ENCODE measurements around the gene SFXN5.

SFXN5 gene

DNA sequence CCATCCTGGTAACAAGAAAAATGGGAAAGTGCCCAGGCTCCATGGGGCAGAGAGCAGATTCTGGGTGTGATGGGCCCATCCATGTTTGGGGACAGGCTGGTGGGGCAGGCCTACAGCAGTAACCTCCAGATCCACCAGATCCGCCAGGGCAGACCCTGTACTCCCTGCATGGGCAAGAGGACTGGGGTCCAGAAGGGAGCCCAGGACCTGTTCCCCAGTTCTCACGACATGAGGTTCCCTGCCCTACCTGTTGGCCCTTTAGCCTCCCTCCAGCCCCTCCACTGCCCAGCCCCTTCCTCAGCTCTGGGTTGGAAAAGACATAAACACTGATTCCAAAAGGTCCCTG lies 115.5 kb downstream of the SFXN5 start:
- DNase-seq (ENCODE audit: low spot score): no peak

DNA sequence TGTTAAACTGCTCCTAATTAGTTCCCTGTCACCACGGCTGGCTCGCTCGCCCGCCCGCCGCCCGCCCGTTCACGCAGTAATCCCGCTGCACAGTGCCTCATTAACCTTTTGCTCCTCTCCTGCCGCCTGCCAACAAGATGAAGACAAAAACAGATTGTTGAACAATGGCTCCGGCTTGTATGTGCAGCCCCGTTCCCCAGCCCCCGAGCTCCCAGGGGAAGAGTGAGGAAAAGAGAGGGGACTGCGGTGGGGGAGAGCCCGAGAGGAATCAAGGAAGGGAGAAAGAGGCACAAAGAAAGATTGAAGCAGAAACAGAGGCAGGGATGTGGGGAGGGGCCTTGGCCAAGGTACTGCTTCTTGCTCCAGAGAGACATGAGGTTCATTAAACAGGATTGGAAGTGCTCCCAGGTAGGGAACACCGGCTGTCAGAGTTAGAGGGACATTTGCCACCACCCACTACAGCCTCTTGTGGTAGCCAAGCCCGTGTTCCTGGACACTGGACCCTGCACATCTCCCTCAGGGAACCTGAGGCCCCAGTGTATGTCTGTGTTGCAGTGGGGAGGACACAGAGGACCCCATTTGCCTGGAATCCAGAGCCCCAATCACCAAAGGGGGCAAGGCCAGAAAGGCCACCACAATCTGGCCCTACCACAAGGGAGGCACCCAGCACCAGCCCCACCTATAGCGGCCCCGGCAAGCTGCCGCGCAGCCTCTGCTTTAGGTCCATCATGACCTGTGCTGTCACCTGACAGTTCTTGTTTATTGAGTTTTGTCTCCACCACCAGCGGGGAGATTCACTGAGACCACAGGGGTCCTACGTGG lies 116.1 kb downstream of the SFXN5 start:
- DNase-seq (ENCODE audit: low spot score): no peak

DNA sequence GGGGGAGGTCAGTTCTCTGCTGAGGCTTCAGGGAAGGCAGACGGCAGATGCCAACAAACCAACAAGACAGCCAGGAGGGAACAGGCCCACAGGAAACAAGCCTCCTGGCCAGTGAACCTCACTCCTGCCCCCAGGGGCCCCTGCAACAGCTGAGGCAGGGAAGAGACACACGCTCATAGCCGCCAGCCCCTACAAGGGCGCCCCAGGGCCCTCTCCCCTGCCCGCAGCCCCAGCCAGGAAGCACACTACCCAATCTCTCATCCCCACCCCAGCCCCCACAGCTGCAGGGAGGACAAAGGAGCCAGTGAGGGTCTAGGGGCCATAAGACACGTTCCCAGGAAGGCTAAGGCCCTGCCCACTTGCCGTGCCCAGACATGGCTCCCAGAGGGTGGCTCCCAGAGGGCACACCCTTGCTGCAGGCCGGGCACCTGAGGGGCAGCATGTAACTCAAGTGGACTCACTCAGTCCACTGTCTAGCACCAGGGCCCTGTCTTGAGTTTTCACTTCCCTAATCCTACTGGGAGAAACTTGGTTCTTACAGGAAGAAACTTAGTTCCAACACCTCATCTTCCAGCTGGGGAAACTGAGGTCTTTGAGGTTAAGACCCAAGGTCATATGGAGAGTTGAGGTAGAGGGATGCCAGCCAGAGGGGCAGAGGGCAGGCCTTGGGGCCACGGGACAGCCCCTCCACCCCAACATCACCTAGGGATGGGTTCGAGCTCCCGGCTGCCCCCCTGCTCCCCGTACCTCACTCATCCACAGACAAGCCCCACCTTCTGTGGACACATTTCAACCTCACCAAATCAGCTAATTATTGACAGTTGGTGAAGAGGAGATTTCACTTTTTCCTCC lies 116.9 kb downstream of the SFXN5 start:
- no peak for DNase-seq (ENCODE audit: low spot score)

DNA sequence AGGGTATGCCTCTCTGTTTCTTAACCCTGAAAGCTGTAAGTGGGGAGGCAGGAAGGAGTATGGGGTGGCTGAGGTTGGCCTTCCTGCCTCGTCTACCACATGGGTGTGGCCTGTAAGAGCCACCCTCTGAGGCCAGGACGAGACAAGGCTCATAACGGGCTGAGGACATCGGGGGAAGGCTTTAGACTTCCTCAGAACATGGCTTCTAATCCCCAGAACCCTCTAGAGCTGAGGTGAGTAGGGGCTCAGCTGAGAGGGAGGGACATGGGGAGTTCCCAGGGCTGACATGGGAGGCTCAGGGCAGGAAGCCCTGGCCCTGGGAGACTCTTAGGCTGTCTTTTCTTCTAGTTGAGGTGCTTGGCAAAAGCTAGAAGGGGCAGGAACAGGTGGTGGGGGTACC lies 117.5 kb downstream of the SFXN5 start:
- DNase-seq (ENCODE audit: low spot score): no peak

DNA sequence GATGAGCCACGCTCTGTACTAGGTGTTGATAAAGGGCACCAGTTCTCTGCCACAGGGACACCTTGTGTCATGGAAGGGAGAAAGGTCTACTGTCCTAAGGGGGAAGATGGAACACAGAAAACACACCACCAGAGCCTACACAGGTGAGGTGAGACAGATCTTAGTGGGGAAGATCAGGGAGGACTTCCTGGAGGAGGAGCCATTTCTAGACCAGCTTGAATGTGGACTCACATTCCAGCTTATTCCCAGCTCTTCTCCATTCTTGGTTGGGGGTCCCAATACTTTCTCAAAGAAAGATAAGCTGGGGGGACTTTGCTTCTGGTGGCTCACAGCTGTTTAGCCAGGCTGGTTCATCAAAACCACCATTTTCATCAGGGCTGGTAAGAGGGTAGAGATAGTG lies 118.0 kb downstream of the SFXN5 start:
- DNase-seq (ENCODE audit: low spot score): no peak

DNA sequence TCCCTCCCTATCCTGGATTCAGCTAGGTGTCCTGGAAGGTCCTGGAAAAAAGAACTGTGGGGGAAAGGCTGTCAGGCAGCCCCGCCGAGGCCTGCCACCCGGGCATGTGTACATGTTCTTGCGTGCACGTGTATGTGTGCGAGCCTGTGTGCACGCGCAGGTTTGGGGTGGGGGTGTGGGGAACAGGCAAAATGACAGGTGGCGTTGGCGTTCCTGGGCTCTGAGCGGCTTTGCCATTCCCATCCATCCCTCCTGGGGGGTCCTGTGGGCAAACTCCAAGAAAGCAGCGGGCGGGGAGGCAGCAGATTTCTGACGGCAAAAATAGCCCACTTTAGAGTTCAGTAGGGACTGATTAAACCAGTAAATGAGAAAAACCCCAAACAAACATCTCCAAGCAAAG lies 118.6 kb downstream of the SFXN5 start:
- no peak for DNase-seq (ENCODE audit: low spot score)

DNA sequence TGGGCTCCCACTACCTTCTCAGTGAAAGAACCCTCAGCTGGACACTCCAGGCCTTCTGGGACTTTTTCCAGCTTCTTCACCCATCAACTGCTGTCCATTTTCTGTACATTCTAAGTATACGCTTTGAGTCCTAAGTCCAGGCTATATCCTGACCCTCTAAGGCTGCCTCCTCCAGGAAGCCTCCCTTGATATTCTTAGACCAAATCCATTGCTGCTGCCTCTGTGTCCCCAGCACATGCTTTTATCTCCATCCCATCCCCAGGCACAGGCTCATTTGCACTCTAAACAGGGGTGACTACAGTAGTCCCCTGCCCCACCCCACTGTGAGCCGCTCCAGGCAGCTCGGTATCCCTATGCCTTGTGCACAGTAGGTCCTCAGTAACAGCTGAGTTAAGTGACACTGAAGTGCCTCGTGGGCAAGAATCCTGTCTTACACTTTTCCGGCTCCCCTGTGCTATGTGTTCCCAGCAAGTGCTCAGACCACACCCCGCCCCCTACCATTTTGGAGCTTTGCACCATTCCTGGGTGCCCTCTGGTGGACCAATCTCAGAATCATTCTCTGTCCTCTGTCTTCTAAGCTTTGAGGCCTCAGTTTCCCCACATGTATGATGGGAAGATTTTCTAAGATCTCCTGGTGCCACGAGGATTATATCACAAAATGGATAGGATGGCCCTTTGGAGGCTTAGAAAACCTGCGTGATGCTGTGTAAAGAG lies 119.2 kb downstream of the SFXN5 start:
- DNase-seq (ENCODE audit: low spot score): no peak

DNA sequence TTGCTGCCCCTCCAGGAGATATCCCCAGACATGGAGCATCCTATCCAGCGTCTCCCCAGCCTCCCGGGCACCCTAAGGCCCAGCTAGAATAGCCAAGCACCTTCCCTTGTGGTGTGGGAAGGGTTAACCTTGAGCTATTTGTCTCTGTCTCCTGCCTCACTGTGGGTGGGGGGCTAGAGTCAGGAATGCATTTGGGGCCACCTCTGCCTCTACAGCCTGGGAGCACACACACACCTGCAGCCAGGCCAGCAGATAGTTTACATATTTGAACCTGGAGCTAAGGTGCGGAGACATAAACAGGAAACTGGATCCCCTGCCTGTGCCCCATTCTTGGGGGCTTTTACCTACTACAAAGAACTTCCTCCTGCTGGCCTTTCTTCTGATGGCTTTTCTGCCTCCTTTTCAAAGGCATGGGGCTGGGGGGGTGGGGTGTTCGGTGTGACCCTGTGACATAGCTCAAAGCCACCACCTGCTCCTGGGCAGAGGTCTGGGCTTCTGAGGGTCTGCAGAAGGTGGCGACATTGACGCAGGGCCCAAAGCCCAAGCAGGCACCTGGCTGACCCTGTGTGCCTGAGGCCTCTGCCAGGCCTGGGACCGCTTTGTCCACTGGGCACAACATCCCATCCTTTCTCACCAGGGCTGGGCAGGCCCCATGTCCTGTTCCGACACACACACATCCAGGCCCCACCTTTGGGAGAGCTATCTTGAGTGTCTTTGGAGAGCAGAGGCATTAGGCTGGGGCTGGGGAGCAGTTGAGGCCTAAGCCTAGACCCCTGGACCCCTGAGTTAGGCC lies 120.0 kb downstream of the SFXN5 start:
- DNase-seq (ENCODE audit: low spot score): no peak

DNA sequence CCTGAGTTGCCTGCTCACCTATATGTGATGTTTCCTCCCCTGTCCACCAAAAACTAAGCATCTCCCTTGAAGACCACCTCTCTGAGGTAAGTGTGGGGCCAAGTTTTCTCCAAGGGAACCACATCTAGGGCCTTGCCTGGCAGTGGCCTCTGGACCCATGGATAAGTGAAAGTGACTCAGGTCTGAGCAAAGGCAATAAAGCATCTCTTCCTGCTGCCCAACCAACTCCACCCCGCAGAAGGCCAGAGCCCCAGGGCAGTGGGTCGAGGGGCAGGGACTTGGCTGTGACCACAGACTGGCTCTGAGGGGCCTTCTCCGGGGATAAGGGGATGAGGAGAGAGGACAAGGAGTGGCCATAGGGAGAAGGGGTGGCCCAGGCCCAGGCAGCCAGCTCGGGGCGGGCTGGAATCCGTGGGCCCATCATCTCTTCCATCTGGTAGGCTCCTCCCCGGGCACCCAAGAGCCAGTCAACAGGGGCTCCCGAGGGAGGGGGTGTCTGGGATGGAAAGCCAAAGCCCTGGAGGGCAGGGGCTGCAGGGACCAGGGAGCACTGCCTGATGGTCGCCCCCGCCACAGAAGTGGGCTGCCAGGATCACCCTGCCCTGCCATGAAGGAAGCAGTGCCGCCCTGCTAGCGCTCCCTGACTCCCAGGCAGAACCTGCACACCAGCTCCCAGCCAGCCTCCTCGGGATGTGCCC lies 120.8 kb downstream of the SFXN5 start:
- no peak for DNase-seq (ENCODE audit: low spot score)

DNA sequence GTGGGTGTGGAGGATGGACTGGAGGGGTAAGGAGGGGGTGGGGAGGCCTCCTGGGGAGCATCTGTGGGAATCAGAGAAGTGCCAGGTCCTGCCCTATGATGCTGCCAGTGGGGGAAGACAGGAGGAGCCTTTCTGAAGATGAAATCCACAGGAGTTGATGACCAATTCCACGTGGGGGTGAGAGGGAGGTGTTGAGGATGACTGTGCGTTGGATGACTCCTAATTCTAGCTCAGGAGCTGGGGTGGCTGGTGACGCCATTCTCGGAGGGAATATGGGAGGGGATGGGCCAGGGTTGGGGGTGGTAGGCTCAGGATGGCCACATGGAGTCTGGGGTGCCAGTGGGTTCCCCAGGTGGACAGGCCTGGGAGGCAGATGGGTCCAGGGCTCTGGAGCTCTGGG lies 121.9 kb downstream of the SFXN5 start:
- no peak for DNase-seq (ENCODE audit: low spot score)

DNA sequence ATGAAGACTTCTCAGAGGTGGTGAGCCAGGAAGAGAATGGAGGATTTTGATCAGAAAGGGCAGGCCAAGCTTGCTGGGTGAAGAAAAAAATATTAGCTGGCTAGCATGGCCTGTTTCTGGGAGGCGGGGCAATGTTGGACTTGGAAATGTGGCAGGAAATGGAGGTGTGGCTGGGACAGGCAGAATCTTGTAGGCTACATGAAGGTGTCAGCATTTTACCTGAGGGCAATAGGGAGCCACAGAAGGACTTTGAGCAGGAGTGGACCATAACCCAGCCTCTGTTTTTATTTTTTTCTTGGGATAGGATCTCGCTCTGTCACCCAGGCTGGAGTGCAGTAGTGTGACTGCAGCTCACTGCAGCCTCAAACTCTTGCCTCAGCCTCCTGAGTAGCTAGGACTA lies 122.5 kb downstream of the SFXN5 start:
- DNase-seq (ENCODE audit: low spot score): no peak

DNA sequence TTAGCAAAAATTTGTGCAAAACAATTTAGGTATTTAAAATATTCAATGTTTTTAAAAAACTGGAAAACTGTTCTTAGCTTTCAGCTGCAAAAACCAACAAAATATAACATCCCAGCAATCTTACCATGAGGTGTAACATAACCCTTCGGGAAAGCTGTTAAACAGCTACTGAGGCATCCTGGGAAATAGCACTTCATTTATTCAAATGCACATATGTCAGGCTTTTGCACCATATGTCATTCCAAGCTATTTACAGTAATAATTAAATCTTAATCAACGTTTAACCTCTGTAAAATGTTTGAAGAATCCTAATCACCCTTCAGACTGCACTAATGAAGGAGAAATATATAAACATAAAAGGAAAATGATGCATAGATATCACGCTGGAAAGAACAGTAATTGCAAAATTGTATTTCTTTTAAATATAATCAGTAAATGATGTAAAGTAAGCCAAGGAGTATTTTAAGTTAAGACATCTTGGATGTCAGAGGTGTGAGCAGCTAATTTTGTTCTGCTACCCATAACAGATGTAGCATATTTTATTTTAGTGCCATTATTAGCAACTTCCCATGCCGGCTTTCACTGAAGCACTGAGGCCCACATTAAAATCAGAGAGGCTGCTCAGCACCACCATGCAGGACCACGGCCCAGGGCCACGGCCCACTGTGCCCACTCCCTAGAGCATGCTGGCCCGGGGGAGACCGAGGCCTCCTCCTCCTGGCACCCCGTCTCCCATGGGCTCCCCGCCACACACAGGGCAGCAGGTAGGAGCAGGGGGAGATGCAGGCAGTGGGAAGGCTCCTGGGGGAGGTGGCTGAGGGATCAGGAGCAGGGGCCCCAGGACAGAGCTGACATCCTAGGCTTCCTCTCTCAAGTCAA lies 123.3 kb downstream of the SFXN5 start:
- DNase-seq (ENCODE audit: low spot score): no peak

DNA sequence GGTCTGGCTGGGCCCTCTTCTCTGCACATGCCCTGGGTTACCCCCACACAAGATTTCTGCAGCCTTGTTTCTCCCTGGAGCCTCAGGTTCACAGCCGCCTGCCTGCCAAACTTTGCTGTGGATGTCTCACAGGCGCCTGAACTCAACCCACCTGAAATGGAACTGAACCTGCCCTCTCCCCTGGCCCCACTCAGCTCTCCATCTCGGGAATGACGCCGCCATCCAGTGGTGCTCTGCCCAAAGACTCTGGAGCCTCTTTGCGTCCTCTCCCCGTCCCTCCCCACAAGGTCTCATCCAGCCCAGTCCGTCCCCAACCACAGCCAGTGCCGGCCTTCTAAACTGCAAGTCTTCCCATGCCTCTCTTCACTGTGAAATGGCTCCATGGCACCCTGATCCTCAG lies 125.0 kb downstream of the SFXN5 start:
- no peak for DNase-seq (ENCODE audit: low spot score)

DNA sequence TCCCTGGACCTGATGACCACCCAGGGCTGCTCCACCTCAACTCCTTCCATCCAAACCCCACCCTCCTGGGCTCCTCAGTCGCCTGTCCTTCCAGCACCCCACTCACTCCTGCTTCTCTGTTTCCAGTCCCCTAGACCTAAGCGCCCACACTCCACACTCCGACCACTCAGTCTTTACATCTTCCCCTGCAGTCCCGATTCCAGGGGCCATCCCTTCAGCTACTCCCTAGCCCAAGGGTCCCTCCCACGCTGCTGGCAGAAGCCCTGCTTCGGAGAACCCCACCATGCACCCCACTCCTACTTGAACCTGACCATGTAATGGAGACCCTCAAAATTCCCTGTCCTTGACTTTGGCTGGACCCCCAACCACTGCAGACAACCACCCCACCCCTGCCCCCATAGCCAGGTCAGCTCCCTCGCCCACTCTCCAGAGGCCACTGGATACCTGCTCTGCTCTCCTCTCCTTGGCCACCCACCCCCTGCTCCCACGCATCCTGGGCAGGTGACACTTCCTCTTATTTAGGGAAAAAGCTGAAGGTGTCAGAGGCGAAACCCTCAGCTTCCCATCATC lies 126.0 kb downstream of the SFXN5 start:
- DNase-seq (ENCODE audit: low spot score): no peak

DNA sequence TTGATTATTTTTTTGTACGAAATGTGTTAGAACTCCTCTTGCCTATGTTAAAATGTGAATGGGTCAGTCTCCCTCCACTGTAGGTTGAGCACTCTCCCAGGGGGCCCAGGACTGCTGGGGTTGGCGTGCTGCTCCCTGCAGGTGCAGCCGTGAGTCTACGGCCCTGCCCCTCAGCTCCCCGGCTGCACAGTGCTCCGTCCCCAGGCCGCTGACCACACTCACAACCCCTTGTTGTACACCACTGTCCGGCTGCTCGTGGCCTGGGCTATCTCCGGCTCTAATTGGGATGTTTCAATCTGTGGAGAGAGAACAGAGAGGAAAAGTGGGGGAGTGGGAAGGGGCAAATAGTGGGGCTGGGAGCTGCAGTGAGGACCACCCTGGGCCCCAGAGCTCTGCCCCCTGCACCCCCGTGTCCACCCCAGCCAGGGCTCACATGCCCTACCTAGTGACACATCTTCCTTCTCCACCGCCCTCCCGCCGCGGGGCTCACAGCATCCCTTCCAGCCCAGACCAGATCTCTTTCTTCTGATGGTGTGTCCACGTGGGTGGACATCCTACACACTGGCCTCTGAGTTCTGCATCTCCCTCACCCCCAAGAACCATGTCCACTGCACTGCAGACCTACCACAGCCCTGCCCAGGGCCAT lies 126.6 kb downstream of the SFXN5 start:
- DNase-seq (ENCODE audit: low spot score): no peak

DNA sequence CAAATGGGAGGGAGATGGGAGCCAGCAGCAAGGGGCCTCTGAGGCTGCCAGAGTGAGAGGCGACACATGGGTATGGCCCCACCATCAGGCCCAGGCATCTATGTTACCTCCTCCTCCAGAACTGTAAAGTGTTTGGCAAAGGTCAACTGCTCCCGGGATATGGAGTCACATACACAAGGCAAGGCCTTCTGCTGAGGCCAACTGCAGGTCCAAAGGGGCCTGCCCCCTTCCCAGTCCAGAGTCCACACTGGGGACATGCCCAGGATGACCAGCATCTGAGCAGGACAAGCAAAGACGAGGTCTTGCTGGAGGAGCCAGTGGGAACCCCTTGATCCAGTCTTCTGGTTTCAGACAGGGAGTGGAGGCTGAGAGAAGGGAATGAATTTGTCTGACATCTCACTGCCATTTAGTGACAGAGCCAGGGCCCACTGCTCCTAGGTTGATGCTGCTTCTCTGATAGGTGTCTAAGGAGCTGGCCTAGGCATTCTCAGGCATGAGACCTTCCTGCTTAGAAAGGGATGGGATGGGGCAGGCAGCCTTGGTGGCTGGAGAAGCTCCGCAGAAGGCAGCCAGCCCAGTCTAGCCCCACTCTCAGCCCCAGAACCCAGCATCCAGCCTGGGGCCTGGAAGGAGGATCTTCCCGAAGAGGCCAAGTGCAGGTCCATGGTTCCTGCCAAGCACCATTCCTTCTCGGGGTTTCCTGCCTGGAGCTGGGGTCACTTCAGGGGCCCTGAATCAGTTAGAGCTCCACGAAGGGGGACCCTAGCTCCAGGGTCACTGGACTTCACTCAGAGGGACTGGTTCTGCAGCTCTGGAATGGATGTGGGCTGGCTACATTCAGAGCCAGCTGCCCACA lies 127.7 kb downstream of the SFXN5 start:
- DNase-seq (ENCODE audit: low spot score): no peak

DNA sequence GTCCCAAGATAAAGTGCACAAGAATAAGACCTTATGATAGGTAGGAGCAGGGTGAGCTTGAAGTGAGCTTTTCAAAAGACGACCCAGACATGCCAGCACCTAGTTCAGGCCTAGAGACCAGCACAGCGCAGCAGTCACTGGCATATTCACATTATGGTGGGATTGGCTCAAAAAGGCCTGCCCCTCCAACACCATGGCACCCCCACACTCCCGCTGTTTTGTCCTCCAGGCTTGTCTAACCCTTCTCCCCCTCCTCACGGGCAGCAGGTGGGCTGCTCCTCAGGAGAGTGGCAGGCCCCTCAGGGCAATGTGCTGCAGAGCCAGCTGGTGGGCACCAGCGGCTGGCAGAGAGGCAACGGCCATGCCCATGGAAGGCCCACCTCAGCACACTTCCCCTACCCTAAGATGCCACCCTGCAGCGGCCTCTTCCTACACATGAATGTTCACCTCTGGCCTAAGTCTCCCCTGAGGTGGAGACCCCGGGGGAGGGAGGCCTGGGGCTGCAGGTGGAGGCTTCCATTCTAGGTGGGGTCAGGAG lies 128.6 kb downstream of the SFXN5 start:
- no peak for DNase-seq (ENCODE audit: low spot score)

DNA sequence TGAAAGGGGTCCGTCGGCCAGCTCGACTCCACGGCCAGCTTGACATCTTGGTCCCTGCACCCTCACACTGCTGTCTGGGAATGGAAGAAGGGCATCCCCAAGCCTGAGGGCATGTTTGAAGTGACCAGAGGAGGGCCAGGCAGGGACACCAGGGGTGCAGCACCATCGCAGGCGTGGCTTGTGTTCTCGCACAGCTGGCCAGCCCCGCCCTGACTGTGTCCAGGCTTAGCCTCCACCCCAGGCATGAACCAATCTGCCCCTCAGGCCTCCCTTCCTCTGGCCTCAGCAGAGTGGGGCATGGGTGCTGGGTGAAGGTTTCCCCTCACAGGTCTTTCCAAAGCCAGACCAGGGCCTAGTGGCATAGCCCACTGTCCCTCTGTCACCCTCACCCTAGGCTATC lies 129.2 kb downstream of the SFXN5 start:
- no peak for DNase-seq (ENCODE audit: low spot score)

All from hematopoietic multipotent progenitor cell treated with erythropoietin and hydrocortisone succinate and interleukin-3 and kit ligand, for 15 days (in vitro differentiated cells).